GM19193 (cell line): ENCODE data around the gene TFPT.
A peak's percentile ranks its signal among the peaks of the same experiment; 100 is the strongest.

ENCODE experiments used
- POLR2A ChIP-seq: IDR thresholded peaks from 4 replicates; pipeline ENCODE4 v1.6.1; 2011; ENCODE audit not compliant: insufficient read depth, insufficient read length; ENCODE audit errors: extremely low read depth

Gene TFPT

DNA sequence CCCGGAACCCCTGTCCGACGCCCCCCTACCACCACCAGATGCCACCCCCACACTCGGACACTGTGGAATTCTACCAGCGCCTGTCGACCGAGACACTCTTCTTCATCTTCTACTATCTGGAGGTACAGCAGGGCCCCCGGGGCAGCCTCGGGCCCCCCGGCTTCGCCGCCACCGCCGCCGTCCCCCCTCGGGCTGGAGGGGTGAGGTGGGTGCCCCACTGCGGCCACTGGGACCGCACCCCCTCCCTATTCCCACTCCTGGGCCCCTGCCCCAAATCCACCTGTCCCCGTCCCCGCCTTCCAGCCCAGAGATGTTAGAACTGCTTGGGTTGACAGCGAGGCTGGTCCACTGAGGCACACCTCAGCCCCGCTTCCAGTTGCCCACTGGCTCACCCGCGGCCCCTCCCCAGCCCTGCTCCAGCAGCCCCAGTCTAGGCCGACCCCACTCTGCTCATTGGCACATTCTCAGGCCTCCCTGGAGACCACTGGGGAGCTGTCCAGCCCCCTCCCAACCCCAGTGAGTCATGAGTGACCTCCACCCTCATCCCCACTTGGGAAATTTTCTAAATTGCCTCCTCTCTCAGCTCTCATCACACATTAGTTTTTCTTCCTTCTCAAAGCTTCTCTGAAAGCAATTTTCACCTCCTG lies 37.5 kb upstream of the TFPT start:
- TF ChIP-seq POLR2A = no peak

- TF ChIP-seq POLR2A = no peak
Measured at GRCh38 chr19:54152267-54152666, 36.8 kb upstream of the TFPT start.

GRCh38 chr19:54151362-54152035 lies 36.0 kb upstream of the TFPT start:
- no peak for TF ChIP-seq POLR2A

- TF ChIP-seq POLR2A = no peak
Measured at GRCh38 chr19:54149021-54149812, 33.8 kb upstream of the TFPT start.

- TF ChIP-seq POLR2A = no peak
Measured at GRCh38 chr19:54148158-54148557, 32.7 kb upstream of the TFPT start.

DNA sequence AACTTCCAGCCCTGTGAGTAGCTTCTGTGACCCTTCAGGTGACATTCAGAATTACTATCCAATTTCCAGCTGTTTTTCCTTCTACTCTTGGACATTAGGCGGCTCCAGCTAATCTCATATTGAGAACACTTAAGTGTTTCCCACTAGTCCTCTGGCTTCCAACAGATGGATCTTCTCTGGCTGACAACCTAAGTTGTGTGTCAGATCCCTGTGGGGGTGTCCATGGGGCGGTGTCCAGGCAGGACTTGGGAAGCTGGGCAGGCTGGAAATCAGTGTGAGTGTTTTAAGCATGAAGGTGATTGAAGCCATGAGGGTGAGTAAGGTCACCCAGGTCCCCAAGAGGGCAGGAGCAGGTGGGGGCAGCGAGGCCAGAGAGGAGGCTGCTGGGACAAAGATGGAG lies 32.2 kb upstream of the TFPT start:
- no peak for TF ChIP-seq POLR2A

- no peak for TF ChIP-seq POLR2A
Measured at GRCh38 chr19:54145541-54146158, 30.2 kb upstream of the TFPT start.

DNA sequence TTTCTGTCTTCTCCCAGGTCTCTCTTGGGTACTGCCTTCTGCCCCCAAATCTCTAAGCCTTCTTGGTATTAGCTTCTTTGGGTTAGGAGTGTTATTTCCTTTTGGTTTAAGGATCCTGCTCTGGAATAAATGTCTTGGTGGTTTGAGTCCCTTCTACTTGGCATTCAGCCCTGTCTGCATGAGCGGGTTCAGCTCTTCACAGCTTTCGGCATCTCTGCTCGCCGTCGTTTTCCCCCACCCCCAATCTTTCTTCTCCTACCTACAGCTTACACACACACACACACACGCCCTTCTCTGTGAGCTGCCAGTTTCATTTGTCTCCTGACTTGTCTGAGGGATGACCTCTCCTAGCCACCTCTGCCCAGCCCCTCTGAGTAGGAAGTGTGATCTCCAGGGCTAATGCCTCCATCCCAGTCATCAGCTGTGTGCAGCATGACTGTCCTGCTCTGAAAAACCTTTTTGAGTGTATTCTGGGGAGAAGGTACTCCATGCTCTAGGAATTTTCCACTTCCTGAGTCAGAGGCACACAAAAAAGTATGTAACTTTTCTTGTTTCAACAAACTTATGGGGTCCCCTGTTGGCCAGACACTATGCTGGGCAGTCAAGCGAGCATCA lies 26.8 kb upstream of the TFPT start:
- TF ChIP-seq POLR2A = no peak

- TF ChIP-seq POLR2A = no peak
Measured at GRCh38 chr19:54141356-54141755, 25.9 kb upstream of the TFPT start.

GRCh38 chr19:54138489-54139256 lies 23.2 kb upstream of the TFPT start:
- TF ChIP-seq POLR2A = no peak

DNA sequence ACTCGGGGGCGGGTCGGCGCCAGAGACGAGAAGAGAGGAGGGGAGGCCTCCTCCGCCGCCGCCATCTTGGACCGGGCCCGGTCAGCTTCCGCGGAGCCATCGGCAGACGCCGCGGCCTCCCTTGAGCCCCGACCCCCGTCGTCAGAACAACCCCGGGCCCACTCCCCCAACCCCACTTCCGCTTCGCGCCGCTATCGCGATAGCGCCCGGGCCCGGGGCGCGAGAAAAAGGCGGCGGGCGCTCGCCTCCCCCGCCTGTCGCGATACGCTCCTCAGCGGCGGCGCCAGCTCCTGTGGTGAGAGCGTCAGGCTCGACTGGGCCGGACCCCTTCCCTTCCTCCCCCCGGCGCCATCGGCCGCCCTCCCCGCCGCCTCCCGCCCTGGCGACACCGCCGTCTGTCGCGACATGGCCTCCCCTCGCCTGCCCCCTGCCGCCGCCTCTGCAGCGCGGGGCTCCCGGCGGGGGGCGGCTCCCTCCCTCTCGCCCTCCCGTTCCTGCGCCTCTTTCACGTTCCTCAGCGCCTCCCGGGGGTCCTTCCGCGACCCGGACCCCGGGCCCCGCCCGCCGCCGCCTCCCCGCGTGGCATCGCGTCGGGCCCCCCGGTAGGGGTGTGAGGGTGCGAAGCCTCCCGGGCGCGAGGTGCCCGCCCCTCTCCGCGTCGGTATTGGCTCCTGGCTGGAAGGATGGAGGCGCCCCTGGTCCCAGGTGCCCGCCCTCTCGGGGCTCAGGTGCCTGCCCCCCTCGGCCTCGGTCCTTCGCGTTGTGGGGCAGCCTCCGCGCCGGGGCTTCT lies 22.4 kb upstream of the TFPT start, which contains the start of gene CNOT3:
CNOT3 (plus strand) TSS at position 64 of the 790 bp plus-strand sequence. CDS start 5,217 bp downstream, outside the sequence.
- peak; percentile 84 for TF ChIP-seq POLR2A

DNA sequence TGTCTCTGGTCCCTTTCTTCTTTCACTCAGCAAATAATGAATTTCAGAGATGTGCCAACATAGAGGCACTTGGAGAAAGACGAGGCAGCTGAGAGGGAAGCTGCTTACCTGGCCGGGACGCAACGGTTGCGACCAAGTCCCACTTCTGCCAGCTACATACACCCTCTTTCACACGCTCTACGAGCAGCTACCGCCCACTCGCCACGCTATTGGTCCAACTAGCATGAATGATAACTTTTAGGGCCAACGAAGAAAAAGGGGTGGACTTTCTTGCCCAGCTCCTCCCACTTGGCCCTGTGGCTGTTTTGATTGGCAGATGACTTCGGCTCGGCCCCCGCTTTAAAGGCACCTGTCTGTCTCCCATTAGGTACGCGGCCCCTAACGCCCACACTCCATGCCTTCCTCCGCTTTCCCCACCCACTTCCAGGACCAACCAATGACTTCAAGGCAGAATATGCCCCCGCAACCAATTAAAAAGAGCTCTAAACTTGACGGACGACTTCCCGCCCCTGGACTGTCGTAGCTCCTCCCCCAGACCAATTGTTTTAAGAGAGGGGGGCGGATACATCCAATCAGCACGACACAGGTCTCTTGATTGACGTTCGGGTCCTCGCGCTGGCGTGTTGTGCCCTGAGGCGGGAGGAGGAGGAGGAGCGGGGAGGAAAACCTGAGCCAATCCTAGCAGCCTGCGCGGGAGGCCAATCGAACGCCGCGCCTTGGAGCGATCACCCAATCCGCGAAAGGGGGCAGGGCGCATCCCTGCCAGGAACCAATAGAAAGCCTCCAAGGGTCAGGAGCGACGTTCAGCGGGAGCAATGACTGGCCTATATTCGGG lies 21.6 kb upstream of the TFPT start:
- TF ChIP-seq POLR2A = peak; percentile 79
